WTC11 (cell line): ENCODE measurements around the gene KLHL28. TPM values are rescaled to one million over a fixed set of nuclear protein-coding genes. Genes with fewer than 3 reads are reported as not detected.

Source experiments
- AR ChIP-seq: fragments of 250-450 bp; sonication (Bioruptor Pico); IDR thresholded peaks from 2 replicates; pipeline ENCODE4 v1.9.0; 2021; ENCODE audit warnings: mild to moderate bottlenecking
- ATF1 ChIP-seq: sonication (generic); formaldehyde crosslinking; IDR thresholded peaks from 2 replicates; pipeline ENCODE4 v1.8.1; 2023; ENCODE audit warnings: mild to moderate bottlenecking, moderate library complexity, missing genetic modification reagents
- CDX4 ChIP-seq: fragments of 250-450 bp; sonication (Bioruptor Pico); IDR thresholded peaks from 2 replicates; pipeline ENCODE4 v1.9.0; 2021; ENCODE audit warnings: moderate library complexity, mild to moderate bottlenecking, inconsistent platforms, borderline replicate concordance
- ELF4 ChIP-seq: sonication (generic); formaldehyde crosslinking; IDR thresholded peaks from 2 replicates; pipeline ENCODE4 v1.8.1; 2022; ENCODE audit warnings: low read depth, mild to moderate bottlenecking, moderate library complexity, missing genetic modification reagents
- FOXJ3 ChIP-seq: sonication (generic); formaldehyde crosslinking; IDR thresholded peaks from 2 replicates; pipeline ENCODE4 v1.9.0; 2021; ENCODE audit warnings: missing genetic modification reagents, mild to moderate bottlenecking, borderline replicate concordance
- GABPB1 ChIP-seq: sonication (generic); formaldehyde crosslinking; IDR thresholded peaks from 2 replicates; pipeline ENCODE4 v1.8.1; 2023; ENCODE audit warnings: mild to moderate bottlenecking, missing genetic modification reagents
- GTF2I ChIP-seq: fragments of 250-450 bp; sonication (Bioruptor Pico); conservative IDR thresholded peaks from 2 replicates; pipeline ENCODE4 v1.4.0; 2021; ENCODE audit warnings: mild to moderate bottlenecking
- HMGA2 ChIP-seq: fragments of 250-450 bp; sonication (Bioruptor Pico); IDR thresholded peaks from 2 replicates; pipeline ENCODE4 v1.4.0; 2021; ENCODE audit warnings: mild to moderate bottlenecking, moderate library complexity
- MAX ChIP-seq: sonication (generic); formaldehyde crosslinking; IDR thresholded peaks from 2 replicates; pipeline ENCODE4 v1.8.0; 2022; ENCODE audit warnings: mild to moderate bottlenecking, missing genetic modification reagents
- NFATC4 ChIP-seq: fragments of 250-450 bp; sonication (Bioruptor Pico); IDR thresholded peaks from 2 replicates; pipeline ENCODE4 v1.9.0; 2021; ENCODE audit warnings: mild to moderate bottlenecking
- NR2C2 ChIP-seq: sonication (generic); formaldehyde crosslinking; IDR thresholded peaks from 2 replicates; pipeline ENCODE4 v1.8.0; 2022; ENCODE audit warnings: mild to moderate bottlenecking, missing genetic modification reagents
- NR3C1 ChIP-seq: sonication (generic); formaldehyde crosslinking; conservative IDR thresholded peaks from 2 replicates; pipeline ENCODE4 v1.8.1; 2023; ENCODE audit warnings: low read depth, mild to moderate bottlenecking, missing genetic modification reagents
- PREB ChIP-seq: sonication (generic); formaldehyde crosslinking; IDR thresholded peaks from 2 replicates; pipeline ENCODE4 v1.8.1; 2022; ENCODE audit warnings: mild to moderate bottlenecking, missing genetic modification reagents, moderate library complexity, borderline replicate concordance
- SMAD3 ChIP-seq: sonication (generic); formaldehyde crosslinking; IDR thresholded peaks from 2 replicates; pipeline ENCODE4 v1.8.0; 2022; ENCODE audit warnings: missing genetic modification reagents, mild to moderate bottlenecking, borderline replicate concordance
- SP1 ChIP-seq: sonication (generic); formaldehyde crosslinking; conservative IDR thresholded peaks from 2 replicates; pipeline ENCODE4 v1.8.1; 2022; ENCODE audit warnings: missing genetic modification reagents
- TEAD4 ChIP-seq: sonication (generic); formaldehyde crosslinking; IDR thresholded peaks from 2 replicates; pipeline ENCODE4 v1.8.0; 2022; ENCODE audit warnings: mild to moderate bottlenecking, missing genetic modification reagents
- ZBTB21 ChIP-seq: sonication (generic); formaldehyde crosslinking; IDR thresholded peaks from 2 replicates; pipeline ENCODE4 v1.8.1; 2023; ENCODE audit warnings: mild to moderate bottlenecking, missing genetic modification reagents, borderline replicate concordance
- ZNF138 ChIP-seq: sonication (generic); formaldehyde crosslinking; conservative IDR thresholded peaks from 2 replicates; pipeline ENCODE4 v1.8.1; 2022; ENCODE audit warnings: mild to moderate bottlenecking, moderate library complexity, missing genetic modification reagents
- ZNF281 ChIP-seq: sonication (generic); formaldehyde crosslinking; IDR thresholded peaks from 2 replicates; pipeline ENCODE4 v1.8.0; 2023; ENCODE audit warnings: mild to moderate bottlenecking, missing genetic modification reagents
- ZNF423 ChIP-seq: fragments of 250-450 bp; sonication (Bioruptor Pico); IDR thresholded peaks from 2 replicates; pipeline ENCODE4 v2.1.2; 2022; ENCODE audit warnings: mild to moderate bottlenecking, moderate library complexity
- total RNA-seq: library from RNA; stranded (reverse); gene quantifications from 3 replicates; pipeline ENCODE4 v1.2.3, GENCODE V29; 2021
- TF ChIP-seq, protein P1 (sequence below): sonication (generic); formaldehyde crosslinking; IDR thresholded peaks from 2 replicates; pipeline ENCODE4 v1.8.1; 2023; ENCODE audit warnings: mild to moderate bottlenecking, missing genetic modification reagents, moderate library complexity
- TF ChIP-seq, protein P2 (sequence below): sonication (generic); formaldehyde crosslinking; IDR thresholded peaks from 2 replicates; pipeline ENCODE4 v1.8.1; 2023; ENCODE audit warnings: mild to moderate bottlenecking, moderate library complexity, missing genetic modification reagents

KLHL28 gene
- total RNA-seq, 1 experiment from 2014 or later = 9.8 TPM

GRCh38 chr14:44961554-44962333 is at the start of gene KLHL28, which contains the start of gene TOGARAM1 (continued):
- TF ChIP-seq AR (CRISPR knock-in tag) = no peak
- TF ChIP-seq ELF4 (CRISPR knock-in tag) = no peak
- TF ChIP-seq, protein P1, sequence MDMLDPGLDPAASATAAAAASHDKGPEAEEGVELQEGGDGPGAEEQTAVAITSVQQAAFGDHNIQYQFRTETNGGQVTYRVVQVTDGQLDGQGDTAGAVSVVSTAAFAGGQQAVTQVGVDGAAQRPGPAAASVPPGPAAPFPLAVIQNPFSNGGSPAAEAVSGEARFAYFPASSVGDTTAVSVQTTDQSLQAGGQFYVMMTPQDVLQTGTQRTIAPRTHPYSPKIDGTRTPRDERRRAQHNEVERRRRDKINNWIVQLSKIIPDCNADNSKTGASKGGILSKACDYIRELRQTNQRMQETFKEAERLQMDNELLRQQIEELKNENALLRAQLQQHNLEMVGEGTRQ (CRISPR knock-in tag) = peak; percentile 99
- peak; percentile 76 for TF ChIP-seq SP1 (CRISPR knock-in tag)
- TF ChIP-seq SMAD3 = 0 out of 2 replicates have a peak, but pooled peaks have one; percentile 29
- no peak for TF ChIP-seq FOXJ3 (CRISPR knock-in tag)
- TF ChIP-seq MAX (CRISPR knock-in tag) = peak; percentile 66
- peak; percentile 59; the same call in 1 of the 2 replicates for TF ChIP-seq ZBTB21 (CRISPR knock-in tag)
- TF ChIP-seq HMGA2 = no peak
- TF ChIP-seq ZNF138 (CRISPR knock-in tag) = no peak; the same call in 1 of the 2 replicates
- TF ChIP-seq NR3C1 = no peak
- peak; percentile 88 for TF ChIP-seq GABPB1 (CRISPR knock-in tag)
- no peak for TF ChIP-seq TEAD4 (CRISPR knock-in tag)
- no peak for TF ChIP-seq ZNF423 (CRISPR knock-in tag)
- no peak for TF ChIP-seq CDX4 (CRISPR knock-in tag)
- no peak for TF ChIP-seq ZNF281 (CRISPR knock-in tag)
- no peak for TF ChIP-seq ATF1 (CRISPR knock-in tag)
- no peak for TF ChIP-seq PREB (CRISPR knock-in tag)
- TF ChIP-seq GTF2I = no peak
- peak; percentile 98 for TF ChIP-seq NR2C2 (CRISPR knock-in tag)
- no peak for TF ChIP-seq NFATC4 (CRISPR knock-in tag)
- TF ChIP-seq, protein P2, sequence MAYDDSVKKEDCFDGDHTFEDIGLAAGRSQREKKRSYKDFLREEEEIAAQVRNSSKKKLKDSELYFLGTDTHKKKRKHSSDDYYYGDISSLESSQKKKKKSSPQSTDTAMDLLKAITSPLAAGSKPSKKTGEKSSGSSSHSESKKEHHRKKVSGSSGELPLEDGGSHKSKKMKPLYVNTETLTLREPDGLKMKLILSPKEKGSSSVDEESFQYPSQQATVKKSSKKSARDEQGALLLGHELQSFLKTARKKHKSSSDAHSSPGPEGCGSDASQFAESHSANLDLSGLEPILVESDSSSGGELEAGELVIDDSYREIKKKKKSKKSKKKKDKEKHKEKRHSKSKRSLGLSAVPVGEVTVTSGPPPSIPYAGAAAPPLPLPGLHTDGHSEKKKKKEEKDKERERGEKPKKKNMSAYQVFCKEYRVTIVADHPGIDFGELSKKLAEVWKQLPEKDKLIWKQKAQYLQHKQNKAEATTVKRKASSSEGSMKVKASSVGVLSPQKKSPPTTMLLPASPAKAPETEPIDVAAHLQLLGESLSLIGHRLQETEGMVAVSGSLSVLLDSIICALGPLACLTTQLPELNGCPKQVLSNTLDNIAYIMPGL (CRISPR knock-in tag) = no peak
